ENCODE results near the gene YAP1.

YAP1 gene

DNA sequence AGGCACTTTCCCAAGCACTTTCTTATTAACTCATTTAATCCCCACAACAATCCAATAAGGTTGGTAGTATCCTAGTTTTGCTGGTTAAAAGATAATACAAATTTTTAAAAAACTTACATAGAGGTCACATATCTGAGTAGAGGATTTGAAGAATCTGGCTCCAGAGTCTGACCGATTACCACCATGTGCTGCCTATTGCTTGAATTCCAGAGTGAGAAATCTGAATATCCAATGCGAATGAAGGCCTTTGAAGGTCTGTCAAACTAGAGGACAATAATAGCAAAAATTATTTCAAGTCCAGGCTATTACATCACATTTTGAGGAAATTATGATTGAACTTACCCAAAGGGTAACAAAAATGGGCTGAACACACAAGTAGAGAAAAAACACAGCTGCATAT, 129.2 kb downstream of the YAP1 start:
- no peak for TF ChIP-seq FOXP2 (optimal IDR thresholded peaks at IDR 0.05; ENCODE audit: borderline replicate concordance, extremely low read depth, extremely low read length, insufficient read depth)
- TF ChIP-seq, protein P1, sequence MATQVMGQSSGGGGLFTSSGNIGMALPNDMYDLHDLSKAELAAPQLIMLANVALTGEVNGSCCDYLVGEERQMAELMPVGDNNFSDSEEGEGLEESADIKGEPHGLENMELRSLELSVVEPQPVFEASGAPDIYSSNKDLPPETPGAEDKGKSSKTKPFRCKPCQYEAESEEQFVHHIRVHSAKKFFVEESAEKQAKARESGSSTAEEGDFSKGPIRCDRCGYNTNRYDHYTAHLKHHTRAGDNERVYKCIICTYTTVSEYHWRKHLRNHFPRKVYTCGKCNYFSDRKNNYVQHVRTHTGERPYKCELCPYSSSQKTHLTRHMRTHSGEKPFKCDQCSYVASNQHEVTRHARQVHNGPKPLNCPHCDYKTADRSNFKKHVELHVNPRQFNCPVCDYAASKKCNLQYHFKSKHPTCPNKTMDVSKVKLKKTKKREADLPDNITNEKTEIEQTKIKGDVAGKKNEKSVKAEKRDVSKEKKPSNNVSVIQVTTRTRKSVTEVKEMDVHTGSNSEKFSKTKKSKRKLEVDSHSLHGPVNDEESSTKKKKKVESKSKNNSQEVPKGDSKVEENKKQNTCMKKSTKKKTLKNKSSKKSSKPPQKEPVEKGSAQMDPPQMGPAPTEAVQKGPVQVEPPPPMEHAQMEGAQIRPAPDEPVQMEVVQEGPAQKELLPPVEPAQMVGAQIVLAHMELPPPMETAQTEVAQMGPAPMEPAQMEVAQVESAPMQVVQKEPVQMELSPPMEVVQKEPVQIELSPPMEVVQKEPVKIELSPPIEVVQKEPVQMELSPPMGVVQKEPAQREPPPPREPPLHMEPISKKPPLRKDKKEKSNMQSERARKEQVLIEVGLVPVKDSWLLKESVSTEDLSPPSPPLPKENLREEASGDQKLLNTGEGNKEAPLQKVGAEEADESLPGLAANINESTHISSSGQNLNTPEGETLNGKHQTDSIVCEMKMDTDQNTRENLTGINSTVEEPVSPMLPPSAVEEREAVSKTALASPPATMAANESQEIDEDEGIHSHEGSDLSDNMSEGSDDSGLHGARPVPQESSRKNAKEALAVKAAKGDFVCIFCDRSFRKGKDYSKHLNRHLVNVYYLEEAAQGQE (IDR thresholded peaks at IDR 0.05; ENCODE audit: insufficient read depth in 1 of 2, low read depth in 2 of 2, low read length in 2 of 2): no peak
- no peak for TF ChIP-seq TAF1 (IDR thresholded peaks at IDR 0.05; ENCODE audit: borderline replicate concordance, insufficient read depth, low read length)
- no peak for TF ChIP-seq POLR2AphosphoS5 (IDR thresholded peaks at IDR 0.05; ENCODE audit: low read depth, low read length)
- no peak for TF ChIP-seq SIN3A (IDR thresholded peaks at IDR 0.05; ENCODE audit: borderline replicate concordance, insufficient read depth, low read length)

DNA sequence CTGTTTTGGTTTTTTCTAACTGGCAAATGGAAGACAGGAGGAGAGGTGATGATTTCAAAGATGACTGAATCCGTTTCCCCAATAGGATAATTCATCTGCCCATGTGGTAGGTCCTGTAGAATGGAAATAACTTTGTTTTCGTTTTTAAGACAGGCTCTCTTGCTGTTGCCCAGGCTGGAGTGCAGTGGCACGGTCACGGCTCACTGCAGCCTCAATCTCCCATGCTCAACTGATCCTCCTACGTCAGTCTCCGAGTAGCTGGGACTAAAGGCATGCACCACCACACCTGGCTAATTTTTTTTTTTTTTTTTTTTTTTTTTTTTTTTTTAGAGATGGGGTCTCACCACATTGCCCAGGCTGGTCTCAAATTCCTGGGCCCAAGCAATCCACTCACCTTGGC, 129.7 kb downstream of the YAP1 start:
- TF ChIP-seq TAF1 (IDR thresholded peaks at IDR 0.05; ENCODE audit: borderline replicate concordance, insufficient read depth, low read length) (no peak), FOXP2 (optimal IDR thresholded peaks at IDR 0.05; ENCODE audit: borderline replicate concordance, extremely low read depth, extremely low read length, insufficient read depth) (no peak), SIN3A (IDR thresholded peaks at IDR 0.05; ENCODE audit: borderline replicate concordance, insufficient read depth, low read length) (no peak), POLR2AphosphoS5 (IDR thresholded peaks at IDR 0.05; ENCODE audit: low read depth, low read length) (no peak)
- TF ChIP-seq, protein P1 (IDR thresholded peaks at IDR 0.05; ENCODE audit: insufficient read depth in 1 of 2, low read depth in 2 of 2, low read length in 2 of 2): no peak

DNA sequence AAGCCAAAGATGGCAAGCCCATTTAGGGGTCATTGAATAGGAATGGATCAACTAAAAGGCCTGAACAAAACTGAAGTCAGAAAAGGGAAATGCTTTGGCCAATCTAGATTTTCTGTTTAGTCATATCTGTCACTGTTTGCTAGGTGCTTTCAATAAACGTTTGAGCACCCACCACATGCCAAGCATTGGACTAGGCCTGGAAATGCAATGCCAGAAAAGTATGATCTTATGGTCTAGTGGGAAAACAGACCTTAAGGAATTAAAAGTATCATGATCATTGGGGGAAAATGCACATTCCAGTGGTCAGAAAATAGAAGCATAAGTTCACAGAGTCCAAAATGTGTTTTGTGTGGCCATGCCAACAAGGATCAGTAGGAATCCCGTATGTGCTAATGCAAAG, 130.3 kb downstream of the YAP1 start:
- TF ChIP-seq TAF1 (IDR thresholded peaks at IDR 0.05; ENCODE audit: borderline replicate concordance, insufficient read depth, low read length) (no peak), SIN3A (IDR thresholded peaks at IDR 0.05; ENCODE audit: borderline replicate concordance, insufficient read depth, low read length) (no peak), POLR2AphosphoS5 (IDR thresholded peaks at IDR 0.05; ENCODE audit: low read depth, low read length) (no peak), FOXP2 (optimal IDR thresholded peaks at IDR 0.05; ENCODE audit: borderline replicate concordance, extremely low read depth, extremely low read length, insufficient read depth) (no peak)
- TF ChIP-seq, protein P1 (IDR thresholded peaks at IDR 0.05; ENCODE audit: insufficient read depth in 1 of 2, low read depth in 2 of 2, low read length in 2 of 2): no peak

DNA sequence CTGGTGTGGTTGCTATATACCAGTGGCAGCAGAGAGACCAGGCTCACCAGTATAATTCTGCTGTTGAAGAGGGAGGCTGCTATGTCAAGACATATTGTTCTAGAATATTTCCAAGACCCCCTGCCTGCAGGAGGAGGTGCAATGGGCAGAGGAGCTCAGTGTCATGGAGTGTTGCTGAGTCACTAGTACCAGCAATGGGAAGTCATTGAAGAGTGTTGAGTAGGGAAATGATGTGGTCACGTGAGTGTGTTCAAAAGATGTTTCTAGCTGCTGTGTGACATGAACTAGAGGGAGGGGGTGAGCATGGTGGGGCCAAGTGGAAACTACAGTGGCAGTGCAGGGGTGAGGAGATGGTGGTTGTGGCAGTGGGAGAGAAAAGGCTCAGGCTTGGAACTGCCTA, 130.8 kb downstream of the YAP1 start:
- TF ChIP-seq, protein P1 (IDR thresholded peaks at IDR 0.05; ENCODE audit: insufficient read depth in 1 of 2, low read depth in 2 of 2, low read length in 2 of 2): no peak
- no peak for TF ChIP-seq POLR2AphosphoS5 (IDR thresholded peaks at IDR 0.05; ENCODE audit: low read depth, low read length)
- TF ChIP-seq FOXP2 (optimal IDR thresholded peaks at IDR 0.05; ENCODE audit: borderline replicate concordance, extremely low read depth, extremely low read length, insufficient read depth): no peak
- TF ChIP-seq SIN3A (IDR thresholded peaks at IDR 0.05; ENCODE audit: borderline replicate concordance, insufficient read depth, low read length): no peak
- TF ChIP-seq TAF1 (IDR thresholded peaks at IDR 0.05; ENCODE audit: borderline replicate concordance, insufficient read depth, low read length): no peak

DNA sequence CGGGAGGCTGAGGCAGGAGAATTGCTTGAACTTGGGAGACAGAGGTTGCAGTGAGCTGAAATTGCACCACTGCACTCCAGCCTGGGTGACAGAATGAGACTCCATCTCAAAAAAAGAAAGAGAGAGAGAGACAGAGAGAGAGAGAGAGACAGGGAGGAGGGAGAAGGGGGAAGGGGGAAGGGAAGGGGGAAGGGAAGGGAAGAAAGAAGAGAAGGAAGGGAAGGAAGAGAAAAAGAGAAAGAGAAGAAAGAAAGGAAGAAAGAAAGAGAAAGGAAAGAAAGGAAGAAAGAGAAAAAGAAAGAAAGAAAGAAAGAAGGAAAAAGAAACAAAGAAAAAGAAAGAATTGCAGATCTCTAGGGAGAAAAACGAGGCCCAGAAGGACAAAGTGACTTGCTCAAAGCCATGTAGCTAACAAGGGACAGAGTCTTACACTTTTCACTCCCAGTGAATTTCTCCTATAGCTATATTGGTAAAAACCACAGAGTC, 133.2 kb downstream of the YAP1 start:
- TF ChIP-seq FOXP2 (optimal IDR thresholded peaks at IDR 0.05; ENCODE audit: borderline replicate concordance, extremely low read depth, extremely low read length, insufficient read depth): no peak
- TF ChIP-seq SIN3A (IDR thresholded peaks at IDR 0.05; ENCODE audit: borderline replicate concordance, insufficient read depth, low read length): no peak
- TF ChIP-seq POLR2AphosphoS5 (IDR thresholded peaks at IDR 0.05; ENCODE audit: low read depth, low read length): no peak
- TF ChIP-seq, protein P1 (IDR thresholded peaks at IDR 0.05; ENCODE audit: insufficient read depth in 1 of 2, low read depth in 2 of 2, low read length in 2 of 2): no peak
- TF ChIP-seq TAF1 (IDR thresholded peaks at IDR 0.05; ENCODE audit: borderline replicate concordance, insufficient read depth, low read length): no peak
